Measurements from ENCODE around the gene ART3.

ART3 gene

GRCh38 chr4:76153356-76153755 is 78.8 kb downstream of the ART3 start:
- no peak for DNase-seq

GRCh38 chr4:76155979-76156378 is 81.5 kb downstream of the ART3 start:
- DNase-seq: no peak

- no peak for DNase-seq
Measured at GRCh38 chr4:76156635-76157034, 82.1 kb downstream of the ART3 start.

GRCh38 chr4:76160355-76160754 is 85.8 kb downstream of the ART3 start:
- DNase-seq: no peak
